HG02763 (cell line): ENCODE measurements around the gene KRTAP10-3.

Experiments
- ATAC-seq: cut with Tn5 transposase; IDR thresholded peaks from one replicate; pipeline ENCODE4 v1.9.1; 2021; ENCODE audit warnings: mild to moderate bottlenecking, moderate library complexity; ENCODE audit not compliant: unreplicated experiment

KRTAP10-3 gene

DNA sequence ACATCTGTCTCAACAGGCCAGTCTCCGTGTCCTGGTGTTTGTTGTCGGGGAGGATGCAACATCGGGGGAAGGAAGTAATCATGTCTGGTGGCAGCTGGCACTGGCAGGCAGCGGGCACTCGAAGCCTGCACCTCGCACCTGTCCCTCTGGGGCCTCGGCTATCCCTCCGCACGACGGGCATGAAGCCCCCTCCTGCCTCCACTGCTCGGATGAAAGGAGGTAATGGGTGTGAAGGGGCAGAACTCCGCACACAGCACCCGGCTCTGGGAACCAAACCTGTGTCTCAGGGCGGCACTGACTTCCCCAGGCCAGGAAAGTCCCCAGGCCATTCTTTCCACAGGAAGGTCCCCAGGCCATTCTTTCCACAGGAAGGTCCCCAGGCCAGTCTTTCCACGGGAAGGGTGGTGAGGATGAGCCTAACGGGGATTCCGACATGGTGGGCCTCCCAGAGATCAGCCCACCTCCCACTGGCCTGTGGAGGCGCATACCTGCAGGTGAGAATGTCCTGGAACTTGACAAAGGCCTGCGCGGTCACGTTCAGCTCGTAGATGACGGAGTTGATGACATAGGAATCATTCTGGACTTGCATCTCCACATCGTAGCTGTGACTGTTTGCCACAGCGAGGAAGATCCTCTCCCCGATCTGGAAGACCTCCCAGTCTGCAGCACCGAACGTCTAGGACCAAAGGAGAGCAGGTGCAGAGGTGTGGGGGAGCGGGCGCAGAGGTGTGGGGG lies 49.7 kb downstream of the KRTAP10-3 start:
- ATAC-seq: no peak

DNA sequence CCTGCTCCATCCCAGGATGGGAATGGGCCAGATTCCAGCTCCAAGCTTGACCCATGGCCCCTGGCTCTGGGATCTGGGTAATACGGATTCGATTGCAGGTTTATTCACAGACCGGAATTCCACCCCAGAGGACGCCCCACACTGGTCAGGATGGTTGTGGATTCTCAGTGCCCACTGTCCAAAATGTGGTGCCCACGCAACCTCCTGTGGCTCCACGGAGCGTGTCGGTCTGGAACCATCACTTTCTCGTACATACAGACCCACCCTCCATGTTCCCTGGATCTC lies 50.2 kb downstream of the KRTAP10-3 start:
- ATAC-seq: no peak
